B cell (primary cell): ENCODE data around the gene ZNF594. TPM values are rescaled to one million over a fixed set of nuclear protein-coding genes. Genes with fewer than 3 reads are reported as not detected.

ENCODE experiments used
- ATAC-seq: fragments of 200-7000 bp; cut with Tn5 transposase; one replicate; pipeline ENCODE4 v1.10.0; 2021; ENCODE audit warnings: low read depth, mild to moderate bottlenecking, moderate number of reproducible peaks, moderate library complexity
- CTCF ChIA-PET: fragments of 350-600 bp; sonication (Branson Sonifier 250); formaldehyde crosslinking; loops from one replicate; lab custom pipeline; 2021; ENCODE audit warnings: antibody characterized with exemption, inconsistent platforms; lab: Charles Lee
- POLR2A ChIA-PET: fragments of 350-600 bp; sonication (Branson Sonifier 250); formaldehyde crosslinking; loops from one replicate; lab custom pipeline; 2021; ENCODE audit warnings: antibody characterized with exemption; lab: Charles Lee
- DNase-seq: peaks from one replicate; pipeline ENCODE4 v3.0.0; 2013
- H2AFZ ChIP-seq: 2 replicates; pipeline ENCODE4 v1.6.1; 2012; ENCODE audit warnings: mild to moderate bottlenecking, low read depth, low read length; ENCODE audit not compliant: insufficient read depth, poor library complexity, severe bottlenecking
- H3K27ac ChIP-seq, 2 donors: 1 replicate in 1 of 2; 2 replicates in 1 of 2; pipeline ENCODE4 v1.5.1; 2012 to 2013; ENCODE audit warnings: low read length in 2 of 2, mild to moderate bottlenecking in 2 of 2, moderate library complexity in 1 of 2
- H3K27me3 ChIP-seq, 4 experiments: fragments of 200-600 bp in 1 of 4; sonication (generic) in 1 of 4; replicated peaks in 1 of 4; 1 replicate in 2 of 4; 2 replicates in 2 of 4; pipeline versions ENCODE4 v1.6.1 to v1.7.0; 2013 to 2016; ENCODE audit warnings: low read length in 3 of 4, mild to moderate bottlenecking in 2 of 4, mixed read lengths in 1 of 4, moderate library complexity in 1 of 4; ENCODE audit not compliant: insufficient read depth in 4 of 4, control insufficient read depth in 3 of 4; ENCODE audit errors: control extremely low read depth in 1 of 4
- H3K36me3 ChIP-seq, 2 experiments: replicated peaks in 1 of 2; 1 replicate in 1 of 2; 2 replicates in 1 of 2; pipeline versions ENCODE4 v1.6.1 to v1.7.1; 2013; ENCODE audit warnings: low read length in 1 of 2; ENCODE audit not compliant: insufficient read depth in 2 of 2, control insufficient read depth in 1 of 2; ENCODE audit errors: control extremely low read depth in 1 of 2, extremely low read depth in 1 of 2
- H3K4me1 ChIP-seq, 2 donors: fragments of 200-600 bp in 1 of 2; sonication (generic) in 1 of 2; 1 replicate in 1 of 2; 2 replicates in 1 of 2; pipeline versions ENCODE4 v1.5.1 to v1.6.1; 2013 to 2017; ENCODE audit warnings: low read length in 2 of 2; ENCODE audit not compliant: control insufficient read depth in 2 of 2, insufficient read depth in 2 of 2
- H3K4me2 ChIP-seq: replicated peaks from 2 replicates; pipeline ENCODE3; 2012; ENCODE audit warnings: mild to moderate bottlenecking, low read depth, low read length; ENCODE audit not compliant: poor library complexity, severe bottlenecking
- H3K4me3 ChIP-seq, 5 experiments: fragments of 200-600 bp in 1 of 5; sonication (generic) in 1 of 5; 1 replicate in 3 of 5; 2 replicates in 2 of 5; pipeline versions ENCODE4 v1.5.1 to v1.7.0; 2011 to 2016; ENCODE audit warnings: low read length in 4 of 5, mild to moderate bottlenecking in 4 of 5, low read depth in 2 of 5, control low read depth in 1 of 5, moderate library complexity in 1 of 5; ENCODE audit not compliant: insufficient read depth in 1 of 5; ENCODE audit errors: control extremely low read depth in 1 of 5, extremely low read depth in 1 of 5
- H3K79me2 ChIP-seq: fragments of 200-600 bp; sonication (generic); one replicate; pipeline ENCODE4 v1.6.0; 2016; ENCODE audit warnings: low read length; ENCODE audit not compliant: control insufficient read depth, insufficient read depth
- H3K9ac ChIP-seq: fragments of 200-600 bp; sonication (generic); 2 replicates; pipeline ENCODE4 v1.6.1; 2017; ENCODE audit warnings: mild to moderate bottlenecking, low read length, moderate library complexity
- H3K9me3 ChIP-seq, 3 donors: one replicate each; pipeline versions ENCODE4 v1.6.1 to v1.7.1; 2013; ENCODE audit warnings: low read length in 2 of 3; ENCODE audit not compliant: control insufficient read depth in 2 of 3, insufficient read depth in 1 of 3; ENCODE audit errors: control extremely low read depth in 1 of 3
- H4K20me1 ChIP-seq: 2 replicates; pipeline ENCODE4 v1.6.0; 2012; ENCODE audit warnings: mild to moderate bottlenecking, low read length; ENCODE audit not compliant: insufficient read depth, control insufficient read depth, poor library complexity, severe bottlenecking
- H3K27ac Mint-ChIP-seq: one replicate; pipeline ENCODE4 v1.8.0; 2021; ENCODE audit warnings: mixed read lengths
- H3K27me3 Mint-ChIP-seq: one replicate; pipeline ENCODE4 v1.8.0; 2021; ENCODE audit warnings: mixed read lengths
- H3K4me1 Mint-ChIP-seq: one replicate; pipeline ENCODE4 v1.8.0; 2021; ENCODE audit warnings: mixed read lengths
- H3K4me3 Mint-ChIP-seq: one replicate; pipeline ENCODE4 v1.8.0; 2021; ENCODE audit warnings: mixed read lengths
- H3K9me3 Mint-ChIP-seq: one replicate; pipeline ENCODE4 v1.8.0; 2022; ENCODE audit warnings: mixed read lengths; ENCODE audit not compliant: insufficient read depth
- CTCF ChIP-seq: fragments of 200-600 bp; IDR thresholded peaks from one replicate; pipeline ENCODE4 v1.8.0; 2022; ENCODE audit warnings: antibody characterized with exemption, mild to moderate bottlenecking
- EZH2 ChIP-seq: IDR thresholded peaks from 2 replicates; pipeline ENCODE4 v1.6.1; 2012; ENCODE audit warnings: borderline replicate concordance, low read depth, mild to moderate bottlenecking, moderate library complexity, low read length; ENCODE audit not compliant: insufficient read depth, poor library complexity, severe bottlenecking
- WGBS: methylation state at CpG from one replicate; pipeline ENCODE4 v1.1.5; 2013; ENCODE audit warnings: missing lambda C conversion rate; ENCODE audit not compliant: insufficient coverage; 5-methylcytosine and 5-hydroxymethylcytosine counted together
- intact Hi-C: fragments of 100-400 bp; cut with micrococcal nuclease; formaldehyde crosslinking; loops from one replicate; pipeline ENCODE4 v1.10.0; 2022
- polyA plus RNA-seq: library from polyadenylated mRNA; depleted of rRNA; stranded (reverse); fragments of >200 nt; gene quantifications from 2 replicates; pipeline ENCODE4 v1.2.3, GENCODE V29; 2012
- total RNA-seq, 2 donors: library from RNA; stranded (reverse); fragments of 120-200 nt in 1 of 2; gene quantifications; 1 replicate in 1 of 2; 2 replicates in 1 of 2; pipeline versions ENCODE4 v1.2.3 to v1.2.4, GENCODE V29; 2013 to 2022

ZNF594 gene
- total and polyA plus RNA-seq, 2 donors (not counting 1 experiment from before 2014, with no cell fraction given): 5.9 to 38.9 TPM

GRCh38 chr17:5198472-5198871 is 6.8 kb upstream of the ZNF594 start:
- Mint-ChIP-seq H3K4me3 (peak overlapping the region; percentile 61), H3K27me3 (no peaks in the 10 kb centered on the region), H3K4me1 (peaks cover 46% of the 10 kb centered on the region), H3K9me3 (no peaks in the 10 kb centered on the region), H3K27ac (peak overlapping the region; percentile 87)
- Histone ChIP-seq H3K9ac (peak overlapping the region; percentile 23), H3K4me2 (peak overlapping the region; percentile 49), H2AFZ (peak overlapping the region; percentile 73), H3K27ac (peak overlapping the region; percentile 59 to 71), H3K9me3 (no peaks in the 10 kb centered on the region), H3K4me1 (peaks cover 38 to 49% of the 10 kb centered on the region in 2 donors), H3K79me2 (peaks cover 43% of the 10 kb centered on the region), H3K4me3 (peak overlapping the region in 2 of 5 experiments; percentile 15 to 44), H4K20me1 (no peaks in the 10 kb centered on the region), H3K27me3 (no peaks in the 10 kb centered on the region), H3K36me3 (no peaks in the 10 kb centered on the region)
- peak; percentile 58 for DNase-seq
- ATAC-seq: peak; percentile 50
- ChIA-PET CTCF (interaction anchor here (0.6 to 18.3 kb wide), 14 partner anchors 12 to 212 kb away, joined by 3 to 303 read pairs (median 6); partner anchors contain the start of gene SCIMP), POLR2A (interaction anchor here (0.6 to 2.5 kb wide), 7 partner anchors 10 to 162 kb away, joined by 3 to 15 read pairs (median 5); partner anchors contain the start of gene SCIMP)
- TF ChIP-seq CTCF (no peak), EZH2 (no peak)
- intact Hi-C loops: loop anchor here (1.0 to 10.0 kb wide), 3 partner anchors 12 to 254 kb away; partner anchors contain the start of genes NUP88, PFN1, RNF167 and SLC25A11
- 5% methylated on average over 3 of the region's 7 CpGs for WGBS

- Histone ChIP-seq H3K79me2 (peaks cover 45% of the 10 kb centered on the region), H2AFZ (no peak overlapping the region), H3K27ac (no peak overlapping the region), H3K4me3 (no peak overlapping the region), H3K9me3 (peaks cover 0 to 7% (median 3%) of the 10 kb centered on the region in 3 donors), H3K36me3 (peaks cover 0 to 4% of the 10 kb centered on the region in 2 experiments), H3K9ac (no peak overlapping the region), H3K4me2 (no peak overlapping the region), H4K20me1 (no peaks in the 10 kb centered on the region), H3K27me3 (no peaks in the 10 kb centered on the region), H3K4me1 (peaks cover 35 to 50% of the 10 kb centered on the region in 2 donors)
- no peaks in the 10 kb centered on the region for H3K27me3 Mint-ChIP-seq
- no peak for ATAC-seq
- 80% methylated on average over 1 of the region's 2 CpGs for WGBS
- intact Hi-C loops: loop anchor here (5.0 to 10.0 kb wide), 2 partner anchors 97 to 250 kb away; partner anchors contain the start of genes PFN1, RNF167 and SLC25A11
- H3K9me3 Mint-ChIP-seq: peaks cover 3% of the 10 kb centered on the region
- POLR2A ChIA-PET: interaction anchor here (0.6 to 2.6 kb wide), 6 partner anchors 16 to 243 kb away, joined by 4 to 6 read pairs (median 5); partner anchors contain the start of gene SPAG7
- H3K4me1 Mint-ChIP-seq: peaks cover 47% of the 10 kb centered on the region
- DNase-seq: no peak
- H3K27ac Mint-ChIP-seq: no peak overlapping the region
- CTCF ChIA-PET: interaction anchor here (0.7 to 18.3 kb wide), 9 partner anchors 9 to 245 kb away, joined by 3 to 303 read pairs (median 3); partner anchors contain the start of genes C1QBP, SCIMP and SPAG7
- no peak overlapping the region for H3K4me3 Mint-ChIP-seq
- TF ChIP-seq EZH2: no peak
- TF ChIP-seq CTCF: no peak
Measured at GRCh38 chr17:5194346-5194745, 2.7 kb upstream of the ZNF594 start.
